HG03159 (cell line): Measurements from ENCODE around the gene TYSND1.
"Not testable (repeated sequence)": the region's sequence is repeated elsewhere in the genome, so short reads cannot be mapped to it uniquely, and the experiment has no call there.

Experiments used
- ATAC-seq: cut with Tn5 transposase; IDR thresholded peaks from one replicate; pipeline ENCODE4 v1.9.1; 2021; ENCODE audit warnings: mild to moderate bottlenecking, moderate library complexity; ENCODE audit not compliant: unreplicated experiment

TYSND1 gene

DNA sequence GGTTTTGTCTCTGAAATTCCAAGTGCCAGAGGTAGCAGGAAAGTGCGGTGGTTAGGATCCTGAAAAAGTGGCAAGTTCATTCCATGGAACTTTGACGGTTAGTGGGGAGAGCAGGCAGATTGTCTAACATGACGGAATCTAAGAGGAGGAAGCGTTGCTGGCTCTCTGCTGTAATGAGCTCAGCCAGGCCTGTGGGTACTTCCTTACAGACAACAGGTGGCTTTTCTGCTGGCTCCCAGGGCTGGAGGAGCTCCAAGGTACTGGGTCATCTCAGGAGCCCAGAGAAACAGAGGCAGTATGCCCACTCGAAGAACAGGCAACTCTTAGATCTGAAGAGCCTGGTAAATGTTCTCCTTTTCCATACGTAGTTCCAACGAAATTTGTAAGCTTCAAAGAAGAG, 10.8 kb downstream of the TYSND1 start:
- ATAC-seq: no peak

DNA sequence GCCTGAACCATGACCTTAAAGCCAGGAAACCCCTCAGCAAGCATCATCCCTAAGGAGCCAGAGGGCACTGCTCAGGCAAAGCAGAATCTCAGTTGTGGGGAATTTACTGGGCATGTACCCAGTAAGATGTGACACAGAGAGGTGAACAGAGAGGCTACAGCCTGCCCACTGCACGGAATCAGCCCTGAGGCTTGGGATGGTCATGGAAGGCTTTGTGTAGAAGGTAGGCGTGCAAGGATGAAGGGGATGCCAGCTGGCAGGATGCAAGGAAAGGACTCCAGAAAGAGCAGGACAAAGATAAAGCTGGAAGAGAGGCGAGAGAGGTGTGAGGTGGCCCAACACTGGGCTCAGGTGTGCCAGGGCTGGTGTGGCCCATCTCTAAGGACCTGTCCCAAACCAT, 11.5 kb downstream of the TYSND1 start:
- no peak for ATAC-seq

DNA sequence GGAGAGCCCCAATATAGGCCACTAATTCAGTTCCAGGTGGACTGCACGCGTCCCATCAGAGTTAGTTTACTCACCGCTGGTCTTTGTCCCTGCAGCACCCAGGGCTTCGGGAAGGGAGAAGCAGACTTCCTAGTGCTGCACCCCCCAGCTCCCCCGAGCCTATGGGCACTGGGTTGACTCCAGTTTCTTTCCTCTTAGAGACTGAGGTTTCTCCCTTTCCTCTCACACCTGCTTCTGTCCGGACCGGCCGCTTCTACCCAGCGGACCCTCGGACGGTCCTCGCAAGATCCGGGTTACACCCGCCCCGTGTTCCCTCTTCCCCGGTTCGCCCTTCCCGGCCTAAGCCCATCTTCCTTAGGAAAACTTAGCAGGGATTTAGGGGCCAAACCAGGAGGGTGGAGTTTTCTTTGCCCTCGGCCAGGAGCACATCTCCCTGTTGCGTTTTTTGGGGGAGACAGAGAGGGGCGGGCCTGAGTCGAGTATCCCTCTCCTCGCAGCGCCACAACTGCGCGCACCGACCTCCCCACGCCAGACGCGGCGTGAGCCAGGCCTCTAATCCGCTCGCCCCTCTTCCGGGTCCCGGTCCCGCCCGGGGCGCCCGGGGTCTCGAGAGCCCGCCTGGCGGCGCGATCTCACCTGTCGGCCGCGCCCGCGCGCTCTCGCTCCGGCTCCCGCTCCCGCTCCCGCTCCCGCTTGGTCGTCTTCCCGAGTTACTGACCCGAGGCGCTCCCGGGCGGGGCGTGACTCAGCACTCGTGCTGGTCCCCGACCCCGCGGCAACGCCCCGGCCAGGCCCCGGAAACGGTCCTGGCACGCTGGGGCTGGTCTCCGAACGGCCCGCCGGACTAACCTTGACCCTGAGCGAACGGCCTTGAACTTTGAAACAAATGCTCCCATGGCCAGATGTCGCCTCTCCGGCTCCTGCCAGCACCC, 14.1 kb downstream of the TYSND1 start, which contains the start of gene AIFM2:
TSS of gene AIFM2 (minus strand) at position 728 of the 932 bp plus-strand sequence. CDS start 8,741 bp downstream, outside the sequence.
- ATAC-seq: peak; percentile 65

DNA sequence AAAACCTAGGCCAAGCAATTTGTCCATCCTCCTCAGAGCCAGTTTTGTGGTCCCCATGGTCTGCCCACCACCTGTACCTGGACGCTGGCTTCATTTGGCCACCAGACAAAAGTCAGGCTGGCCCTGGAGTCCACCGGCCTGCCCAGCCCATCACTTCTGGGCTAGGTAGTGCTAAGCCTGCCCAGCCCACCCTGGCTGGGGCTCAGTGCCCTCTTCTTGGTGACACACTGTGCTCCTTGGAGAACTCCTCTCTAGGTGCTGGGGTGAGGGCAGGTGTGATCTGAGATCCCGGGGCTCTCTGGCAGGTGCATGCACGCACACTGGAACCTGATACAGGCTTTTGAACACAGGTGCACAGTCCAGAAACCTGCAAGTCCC, 15.0 kb downstream of the TYSND1 start:
- ATAC-seq: no peak

DNA sequence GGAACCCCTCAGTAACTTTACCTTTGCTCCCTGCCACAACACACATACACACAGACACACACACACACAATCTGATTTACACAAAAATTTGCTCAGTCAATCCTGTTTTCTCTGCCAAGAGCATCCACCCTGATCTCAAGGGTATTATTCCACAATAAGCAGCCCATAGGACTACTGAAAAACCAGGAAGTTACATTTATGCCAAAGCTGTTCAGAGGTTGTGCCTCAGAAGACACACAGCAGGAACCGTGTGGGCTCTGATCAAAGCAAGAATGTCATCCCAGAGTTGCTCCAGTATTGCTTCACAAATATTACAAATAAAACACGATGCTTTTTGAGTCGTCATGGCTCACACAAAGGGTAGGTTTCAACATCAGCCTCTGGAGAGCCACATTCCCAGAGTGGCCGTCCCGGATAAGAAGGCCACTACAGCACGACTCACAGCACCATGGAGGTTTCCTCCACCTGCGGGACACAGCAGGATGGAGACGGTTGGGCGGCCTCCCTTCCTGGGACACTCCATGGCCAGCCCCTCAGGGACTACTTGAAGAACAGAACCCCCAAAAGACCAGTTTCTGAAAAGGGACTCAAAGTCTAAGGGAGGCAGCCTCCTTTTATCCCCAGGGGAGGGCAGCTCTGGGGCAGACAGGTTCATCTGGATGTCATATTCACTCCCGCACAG, 15.5 kb downstream of the TYSND1 start:
- ATAC-seq: no peak

DNA sequence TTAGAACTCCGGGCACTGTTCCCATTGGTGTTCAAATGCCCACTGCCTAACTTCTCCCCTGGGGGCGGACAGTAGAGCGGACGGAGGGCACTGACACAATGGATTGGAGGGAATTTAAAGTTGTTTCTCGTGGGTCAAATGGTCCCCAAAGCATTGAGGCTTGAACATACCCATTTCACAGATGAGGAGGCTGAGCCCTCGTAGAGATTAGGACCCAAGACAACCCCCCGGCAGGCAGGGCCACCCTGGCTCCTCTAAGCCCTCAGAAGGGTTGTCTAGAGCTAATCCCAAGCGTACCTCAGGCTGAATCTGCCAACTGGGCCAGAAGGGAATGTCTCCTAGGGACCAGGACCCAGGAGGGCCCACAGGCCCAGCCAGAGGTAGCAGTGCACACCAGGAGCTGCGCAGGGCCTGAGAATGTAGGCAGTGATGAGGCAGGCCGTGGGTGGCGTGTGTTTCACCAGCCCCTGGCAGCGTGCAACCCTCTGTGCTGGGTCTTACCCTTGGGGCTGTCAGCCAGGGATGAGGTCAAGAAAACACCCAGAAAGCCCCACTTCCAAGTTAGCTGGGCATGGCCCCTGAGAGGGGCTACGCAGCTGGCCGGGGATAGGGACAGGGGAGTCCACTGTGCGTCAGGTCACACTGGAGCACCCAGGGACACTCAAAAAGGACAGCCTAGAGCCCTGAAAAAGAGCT, 19.7 kb downstream of the TYSND1 start:
- no peak for ATAC-seq

DNA sequence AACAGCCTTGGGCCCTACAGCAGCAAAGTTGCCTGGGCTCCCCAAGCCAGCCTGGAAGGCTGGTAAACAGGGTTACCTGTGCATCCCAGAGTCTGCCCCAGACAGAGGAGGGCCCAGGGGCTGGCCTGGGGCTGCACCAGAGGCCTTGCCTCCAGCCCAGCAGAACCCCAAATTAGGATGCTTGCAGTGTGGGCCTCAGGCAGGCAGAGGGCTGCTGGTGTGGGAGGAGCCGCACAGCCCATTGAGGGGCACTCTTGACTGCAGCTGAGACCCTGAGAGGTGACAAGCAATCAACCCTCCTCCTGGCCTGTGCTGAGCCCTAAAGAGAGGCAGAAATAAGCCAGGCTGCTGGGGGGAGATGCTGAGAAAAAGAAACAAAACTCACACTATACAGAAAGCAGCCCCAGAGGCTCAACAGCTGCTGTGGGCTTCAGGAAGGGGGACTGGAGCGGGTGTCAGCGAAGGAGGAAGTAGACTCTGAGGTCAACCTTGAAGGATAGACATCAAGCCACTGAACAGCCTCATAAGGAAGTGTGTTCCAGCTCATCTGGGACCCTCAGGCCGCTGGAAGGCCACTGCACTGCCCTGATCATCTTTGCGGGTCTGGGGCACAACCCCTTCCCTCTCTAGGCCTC, 20.5 kb downstream of the TYSND1 start:
- no peak for ATAC-seq

DNA sequence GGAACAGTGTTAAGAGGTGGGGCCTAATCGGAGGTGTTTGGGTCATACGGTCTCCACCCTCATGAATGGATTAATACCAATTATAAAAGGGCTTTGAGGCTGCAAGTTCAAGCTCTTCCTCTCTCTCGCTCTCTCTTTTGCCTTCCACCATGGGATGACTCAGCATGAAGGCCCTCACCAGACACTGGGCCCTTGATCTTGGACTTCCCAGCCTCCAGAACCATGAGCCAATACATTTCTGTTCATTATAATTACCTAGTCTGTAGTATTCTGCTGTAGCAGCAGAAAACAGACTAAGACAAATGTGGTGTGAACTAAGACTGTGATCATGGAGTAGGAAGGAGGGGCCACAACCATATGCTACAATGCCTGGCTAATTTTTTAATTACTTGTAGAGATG, 21.6 kb downstream of the TYSND1 start:
- no peak for ATAC-seq

DNA sequence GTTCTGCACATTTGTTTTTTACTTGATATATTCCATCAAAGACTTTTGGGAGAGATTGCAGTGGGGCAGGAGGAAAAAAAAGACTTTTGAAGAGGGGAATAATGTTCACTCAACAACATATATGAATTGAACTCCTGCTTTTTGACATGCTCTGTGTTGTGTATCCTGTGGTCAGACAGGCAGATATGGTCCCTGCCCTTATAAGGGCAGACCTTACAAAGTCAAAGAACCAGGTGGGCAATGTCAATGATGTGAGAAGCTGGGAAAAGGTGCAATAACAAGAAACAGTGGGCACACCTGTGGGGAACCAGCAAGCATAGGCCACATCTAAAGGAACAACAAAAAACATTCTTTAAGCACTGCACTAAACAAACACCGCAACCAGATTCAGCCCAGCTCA, 22.1 kb downstream of the TYSND1 start:
- no peak for ATAC-seq

DNA sequence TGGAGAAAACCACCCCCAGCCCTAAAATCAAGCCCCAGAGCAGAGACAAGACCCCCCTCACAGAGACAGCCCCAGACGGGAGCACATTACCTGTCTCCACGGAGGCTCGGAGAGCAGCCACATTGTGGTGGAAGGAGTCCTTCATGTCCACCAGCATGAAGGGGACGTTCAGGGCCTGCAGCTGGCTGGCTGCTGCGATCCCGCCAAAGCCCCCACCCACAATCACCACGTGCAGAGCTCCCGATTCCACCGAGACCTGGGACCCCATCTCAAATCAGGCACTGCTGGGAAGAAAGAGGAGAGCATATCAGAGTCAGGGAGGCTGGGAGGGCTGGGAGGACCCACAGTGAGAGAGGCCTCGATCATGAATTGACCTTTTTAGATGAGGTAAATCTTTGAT, 22.7 kb downstream of the TYSND1 start:
- ATAC-seq: no peak

DNA sequence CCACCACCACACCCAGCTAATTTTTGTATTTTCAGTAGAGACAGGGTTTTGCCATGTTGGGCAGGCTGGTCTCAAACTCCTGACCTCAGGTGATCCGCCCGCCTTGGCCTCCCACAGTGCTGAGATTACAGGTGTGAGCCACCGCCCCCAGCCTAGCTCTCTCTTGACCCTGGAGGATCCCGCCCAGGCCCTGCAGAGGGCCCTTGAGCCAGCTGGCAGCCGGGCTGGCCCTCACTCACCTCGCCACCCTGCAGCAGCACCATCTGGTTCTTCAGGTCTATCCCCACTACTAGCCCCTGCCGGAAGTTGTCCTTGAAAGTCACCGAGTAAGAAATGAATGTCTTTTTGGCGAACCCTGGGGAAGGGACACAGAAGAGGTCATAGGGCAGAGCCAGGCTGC, 23.3 kb downstream of the TYSND1 start:
- not testable (repeated sequence) for ATAC-seq

DNA sequence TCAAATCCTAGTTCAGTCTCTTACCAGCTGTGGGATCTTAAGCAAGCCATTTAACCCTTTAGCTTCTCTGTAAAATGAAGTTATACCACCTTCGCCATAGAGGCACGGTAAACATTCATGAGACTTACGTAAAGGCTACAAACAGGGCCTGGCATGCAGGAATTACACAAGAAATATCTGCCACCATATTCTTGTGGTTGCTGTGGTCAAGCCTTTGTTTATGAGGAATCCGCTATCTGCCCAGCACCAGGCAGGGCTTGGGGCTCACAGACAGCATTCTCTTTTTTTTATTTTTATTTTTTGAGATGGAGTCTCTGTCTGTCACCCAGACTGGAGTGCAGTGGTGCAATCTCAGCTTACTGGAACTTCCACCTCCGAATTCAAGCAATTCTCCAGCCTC, 23.8 kb downstream of the TYSND1 start:
- no peak for ATAC-seq

DNA sequence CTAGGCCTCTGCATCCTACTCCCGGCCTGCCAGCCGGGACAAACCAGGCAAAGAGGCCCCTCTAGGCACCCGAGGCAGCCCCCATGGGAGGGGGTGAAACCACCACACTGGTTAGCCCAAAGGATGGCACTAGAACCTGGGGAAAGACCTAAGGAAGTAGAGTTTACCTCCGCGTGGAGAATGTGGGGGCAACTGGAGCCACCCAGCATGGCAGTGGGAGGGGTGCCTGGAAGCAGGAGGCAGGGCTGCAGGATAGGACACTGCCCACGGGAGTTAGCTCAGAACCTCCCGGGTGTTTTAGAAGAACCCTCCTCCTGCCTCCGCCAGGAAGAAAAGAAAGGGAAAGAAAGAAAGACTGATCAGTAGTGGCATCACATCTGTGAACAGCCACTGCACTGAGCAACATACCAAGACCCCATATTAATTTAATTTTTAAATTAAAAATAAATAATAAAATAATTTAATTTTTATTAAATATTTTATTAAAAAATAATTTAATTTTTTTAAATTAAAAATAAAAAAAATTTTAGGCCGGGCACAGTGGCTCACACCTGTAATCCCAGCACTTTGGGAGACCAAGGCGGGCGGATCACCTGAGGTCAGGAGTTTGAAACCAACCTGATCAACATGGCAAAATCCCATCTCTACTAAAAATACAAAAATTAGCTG, 25.1 kb downstream of the TYSND1 start:
- ATAC-seq: no peak

DNA sequence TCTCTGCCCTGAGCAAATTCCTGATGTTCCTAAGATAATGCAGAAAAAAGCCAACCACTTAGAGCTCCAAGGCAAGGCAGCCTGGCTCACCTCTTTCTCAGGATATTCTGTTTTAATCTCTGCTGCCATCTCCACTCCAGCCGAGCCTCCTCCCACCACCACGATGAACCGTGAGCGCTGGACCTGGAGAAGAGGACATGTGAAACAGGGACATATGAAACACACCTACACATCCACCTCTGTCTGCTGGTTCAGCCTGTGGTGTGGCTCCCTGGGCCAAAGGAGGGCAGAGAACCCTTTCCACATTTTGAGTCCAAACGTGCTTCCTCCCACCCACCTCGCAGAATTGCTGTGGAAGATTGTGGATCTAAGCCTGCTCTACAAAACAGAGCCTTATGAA, 26.1 kb downstream of the TYSND1 start:
- ATAC-seq: no peak

DNA sequence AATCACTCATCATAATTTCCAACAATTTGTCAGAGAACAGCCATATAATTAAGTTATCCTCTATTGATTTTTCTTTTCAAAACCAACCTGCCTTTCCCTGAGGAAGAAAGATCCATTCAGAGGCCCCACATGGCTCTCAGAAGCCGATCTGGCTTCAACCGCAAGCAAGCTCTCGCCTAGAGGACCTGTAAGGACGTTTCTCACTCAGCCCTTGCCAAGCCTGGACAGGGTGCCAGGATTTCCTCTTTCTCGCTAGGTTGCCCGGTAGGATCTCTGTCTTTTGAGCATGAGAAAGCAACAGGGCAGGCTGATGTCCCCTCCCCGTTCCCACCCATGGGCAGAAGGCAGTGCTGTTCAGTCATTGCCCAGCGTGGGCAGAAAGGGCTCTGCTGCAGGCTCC, 26.9 kb downstream of the TYSND1 start:
- ATAC-seq: no peak

DNA sequence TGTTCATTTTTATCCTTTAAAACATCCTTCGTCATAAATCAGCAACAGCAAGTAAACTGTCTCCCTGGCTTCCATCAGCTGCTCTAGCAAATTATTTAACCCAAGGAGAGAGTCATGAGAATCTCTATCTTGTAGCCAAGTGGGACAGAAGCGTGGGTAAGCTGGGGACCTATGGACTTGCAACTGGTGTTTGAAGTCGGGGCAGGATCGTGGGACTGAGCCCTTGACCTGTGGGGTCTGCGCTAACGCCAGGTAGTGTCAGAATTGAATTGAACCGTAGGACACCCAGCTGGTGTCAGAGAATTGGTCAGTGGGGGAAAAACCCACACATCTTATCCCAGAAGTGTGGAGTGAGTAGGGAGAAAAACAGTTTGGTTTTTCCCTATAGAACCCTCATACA, 27.3 kb downstream of the TYSND1 start:
- no peak for ATAC-seq

DNA sequence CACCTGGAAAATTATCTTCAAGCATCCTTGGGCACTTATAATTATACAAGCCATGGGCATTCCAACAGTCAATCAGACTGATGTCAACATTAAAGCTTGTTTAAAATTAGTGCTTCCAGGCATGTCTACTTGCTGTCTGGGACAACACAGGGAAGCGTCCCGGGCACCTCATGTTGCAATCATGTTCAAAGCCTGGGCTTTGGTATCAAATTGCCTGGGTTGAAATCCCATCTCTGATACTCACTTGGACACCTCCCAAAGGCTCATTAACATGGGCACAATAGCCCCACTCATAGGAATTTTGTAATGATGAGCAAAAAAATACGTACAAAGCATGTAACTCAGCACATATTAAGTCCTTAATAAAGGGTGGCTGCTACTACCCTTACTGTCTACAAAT, 28.3 kb downstream of the TYSND1 start:
- ATAC-seq: no peak

DNA sequence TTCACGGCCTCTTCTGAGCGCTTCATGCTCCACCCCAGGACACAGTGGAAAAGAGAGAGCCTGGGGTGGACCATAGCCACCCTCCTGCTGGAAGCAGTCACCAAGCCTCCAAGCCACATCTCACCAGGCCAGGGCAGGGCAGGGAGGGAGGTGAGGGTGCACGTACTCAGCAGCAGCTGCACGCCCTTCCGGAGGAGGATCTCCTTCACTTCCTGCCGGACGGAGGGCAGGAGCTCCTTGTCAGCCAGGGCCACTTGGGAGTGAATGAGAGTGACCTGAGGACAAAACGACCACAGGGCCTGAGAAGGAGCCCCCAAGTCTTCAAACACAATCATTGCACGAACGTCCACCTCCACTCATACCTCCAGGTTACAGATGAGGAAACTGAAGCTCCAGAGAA, 28.9 kb downstream of the TYSND1 start:
- no peak for ATAC-seq

DNA sequence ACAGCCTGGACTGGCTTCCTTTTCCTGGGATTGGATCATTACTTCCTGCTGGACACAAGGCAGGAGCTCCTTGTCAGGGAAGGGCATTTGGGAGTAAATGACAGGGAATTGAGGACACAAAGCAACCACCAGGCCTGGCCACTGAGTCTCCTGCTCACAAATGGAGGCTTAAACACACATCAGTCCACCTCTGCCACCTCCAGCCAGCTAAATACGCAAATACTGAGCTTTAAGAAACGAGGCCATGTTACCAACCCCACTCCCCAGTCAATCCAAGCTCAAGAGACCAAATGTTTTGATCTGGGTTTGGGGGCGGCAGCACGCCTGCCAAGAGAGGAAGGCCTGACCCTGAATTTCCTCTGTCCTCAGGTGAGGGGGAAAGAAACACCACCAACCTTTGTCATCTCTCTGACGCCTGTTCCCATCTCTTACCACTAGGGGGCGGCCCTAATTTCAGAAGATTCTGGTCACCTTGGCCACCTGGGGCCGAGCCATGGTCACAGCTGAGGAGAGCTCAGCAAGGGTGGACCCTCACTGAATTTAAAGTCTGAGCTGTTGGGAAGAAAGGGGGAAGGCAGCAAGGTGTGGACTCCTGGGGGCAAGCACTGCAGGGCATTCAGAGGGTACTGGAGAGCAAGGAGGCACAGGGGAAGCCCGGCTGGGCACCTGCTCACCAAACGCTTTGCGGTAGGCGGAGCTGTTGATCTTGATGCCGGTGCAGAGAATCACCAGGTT, 30.4 kb downstream of the TYSND1 start:
- peak; percentile 52 for ATAC-seq

DNA sequence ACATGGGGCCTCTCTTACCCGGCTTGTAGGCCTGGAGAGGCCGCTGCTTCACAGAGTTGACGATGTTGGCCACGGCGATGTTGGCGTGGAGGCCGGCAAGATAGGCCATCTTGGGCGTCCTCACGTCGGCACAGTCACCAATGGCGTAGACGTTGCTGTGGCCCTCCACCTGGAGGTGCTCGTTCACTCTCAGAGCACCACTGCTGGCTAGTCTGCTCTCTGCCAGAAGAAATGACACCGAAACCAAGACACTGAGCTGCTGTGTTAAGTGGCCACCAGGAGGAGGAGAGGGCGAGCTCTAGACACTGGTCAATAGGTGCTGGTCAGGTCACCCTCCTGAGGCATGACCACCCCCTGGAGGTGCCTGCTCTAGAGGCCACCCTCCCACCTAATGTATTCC, 31.6 kb downstream of the TYSND1 start:
- no peak for ATAC-seq
